ENCODE data around the gene PGC.

Gene PGC

GRCh38 chr6:41747256-41748101 is at the start of gene PGC:
Gene PGC (minus strand): TSS chr6:41747397. CDS start chr6:41747334, 63 bp downstream.
- TF ChIP-seq CTCF (IDR thresholded peaks at IDR 0.05; ENCODE audit: low read depth, low read length): no peak
- no peak for DNase-seq (ENCODE audit: low read depth, low spot score)
- no peak within 1 kb of the TSS for H3K4me3 ChIP-seq (ENCODE audit: low read depth, low read length)
- in situ Hi-C loops (cut with HindIII; ENCODE audit: low sequenced_read_pairs): no loop called here

- in situ Hi-C loops (cut with HindIII; ENCODE audit: low sequenced_read_pairs): no loop called here
- no peak for DNase-seq (ENCODE audit: low read depth, low spot score)
- no peak for TF ChIP-seq CTCF (IDR thresholded peaks at IDR 0.05; ENCODE audit: low read depth, low read length)
- no peak overlapping the region for H3K4me3 ChIP-seq (ENCODE audit: low read depth, low read length)
Measured at GRCh38 chr6:41796474-41796873, 49.3 kb upstream of the PGC start.

GRCh38 chr6:41791984-41792383 is 44.8 kb upstream of the PGC start:
- H3K4me3 ChIP-seq (ENCODE audit: low read depth, low read length): no peak overlapping the region
- DNase-seq (ENCODE audit: low read depth, low spot score): no peak
- in situ Hi-C loops (cut with HindIII; ENCODE audit: low sequenced_read_pairs): no loop called here
- TF ChIP-seq CTCF (IDR thresholded peaks at IDR 0.05; ENCODE audit: low read depth, low read length): no peak

GRCh38 chr6:41791305-41791704 is 44.1 kb upstream of the PGC start:
- no peak for TF ChIP-seq CTCF (IDR thresholded peaks at IDR 0.05; ENCODE audit: low read depth, low read length)
- no peak overlapping the region for H3K4me3 ChIP-seq (ENCODE audit: low read depth, low read length)
- no peak for DNase-seq (ENCODE audit: low read depth, low spot score)
- in situ Hi-C loops (cut with HindIII; ENCODE audit: low sequenced_read_pairs): no loop called here

GRCh38 chr6:41790045-41790444 is 42.8 kb upstream of the PGC start:
- DNase-seq (ENCODE audit: low read depth, low spot score): no peak
- TF ChIP-seq CTCF (IDR thresholded peaks at IDR 0.05; ENCODE audit: low read depth, low read length): no peak
- in situ Hi-C loops (cut with HindIII; ENCODE audit: low sequenced_read_pairs): no loop called here
- H3K4me3 ChIP-seq (ENCODE audit: low read depth, low read length): no peak overlapping the region

- no peak for TF ChIP-seq CTCF (IDR thresholded peaks at IDR 0.05; ENCODE audit: low read depth, low read length)
- DNase-seq (ENCODE audit: low read depth, low spot score): no peak
- in situ Hi-C loops (cut with HindIII; ENCODE audit: low sequenced_read_pairs): no loop called here
- H3K4me3 ChIP-seq (ENCODE audit: low read depth, low read length): no peak overlapping the region
Measured at GRCh38 chr6:41789390-41789724, 42.2 kb upstream of the PGC start.

Data from astrocyte of the spinal cord (primary cell).